Muscle of leg (tissue), 11 donors: ENCODE measurements around the gene CERK. TPM values are rescaled to one million over a fixed set of nuclear protein-coding genes. Genes with fewer than 3 reads are reported as not detected.

ENCODE experiments used
- DNase-seq: peaks from one replicate; pipeline ENCODE4 v3.0.0; 2013
- H3K27ac ChIP-seq: one replicate; pipeline ENCODE4 v1.5.1; 2013; ENCODE audit warnings: mild to moderate bottlenecking, low read length, control low read depth
- H3K27me3 ChIP-seq: one replicate; pipeline ENCODE4 v1.6.1; 2013; ENCODE audit warnings: low read length; ENCODE audit not compliant: control insufficient read depth, insufficient read depth
- H3K36me3 ChIP-seq: one replicate; pipeline ENCODE4 v1.6.1; 2013; ENCODE audit warnings: low read length; ENCODE audit not compliant: control insufficient read depth, insufficient read depth
- H3K4me1 ChIP-seq: one replicate; pipeline ENCODE4 v1.6.1; 2013; ENCODE audit warnings: low read length; ENCODE audit not compliant: control insufficient read depth, insufficient read depth
- H3K4me3 ChIP-seq: one replicate; pipeline ENCODE4 v1.5.1; 2013; ENCODE audit warnings: low read length, control low read depth
- H3K9me3 ChIP-seq: replicated peaks from 2 replicates; pipeline ENCODE4 v1.6.1; 2013; ENCODE audit warnings: low read depth, low read length; ENCODE audit not compliant: control insufficient read depth
- WGBS: methylation state at CpG from one replicate; pipeline ENCODE4 v1.1.5; 2013; ENCODE audit warnings: missing lambda C conversion rate; ENCODE audit not compliant: insufficient coverage; 5-methylcytosine and 5-hydroxymethylcytosine counted together
- polyA plus RNA-seq, 8 donors: library from polyadenylated mRNA; unstranded; fragments of 120-200 nt; gene quantifications; one replicate each; pipeline versions ENCODE4 v1.2.1 to v1.2.3, GENCODE V29; 2013; ENCODE audit warnings: inconsistent platforms in 1 of 8, low replicate concordance in 1 of 8; ENCODE audit not compliant: insufficient read length in 8 of 8, insufficient read depth in 1 of 8
- total RNA-seq: library from RNA; stranded (reverse); fragments of 120-200 nt; gene quantifications from one replicate; pipeline ENCODE4 v1.2.4, GENCODE V29; 2013

The CERK gene
- total and polyA plus RNA-seq, 9 donors = 18.5 to 33.0 (median 25.4) TPM

- Histone ChIP-seq H3K27me3 (no peaks in the 10 kb centered on the region), H3K4me1 (peaks cover 36% of the 10 kb centered on the region), H3K4me3 (no peak overlapping the region), H3K9me3 (peaks cover 2% of the 10 kb centered on the region), H3K27ac (no peak overlapping the region), H3K36me3 (no peaks in the 10 kb centered on the region)
- no CpG with 5 or more reads among the region's 1 CpG for WGBS
- DNase-seq = peak; percentile 58
Observed at GRCh38 chr22:46758121-46758520, 20.1 kb upstream of the CERK start.

- Histone ChIP-seq H3K27ac (no peak overlapping the region), H3K4me3 (no peak overlapping the region), H3K9me3 (peaks cover 2% of the 10 kb centered on the region), H3K27me3 (no peaks in the 10 kb centered on the region), H3K4me1 (peaks cover 42% of the 10 kb centered on the region), H3K36me3 (no peaks in the 10 kb centered on the region)
- WGBS = 80% methylated on average over 2 of the region's 2 CpGs
- DNase-seq = no peak
Observed at GRCh38 chr22:46757104-46757503, 19.1 kb upstream of the CERK start.

GRCh38 chr22:46756097-46756496 is 18.0 kb upstream of the CERK start:
- WGBS = 80% methylated on average over 1 of the region's 1 CpG
- peaks cover 44% of the 10 kb centered on the region for H3K4me1 ChIP-seq
- no peak overlapping the region for H3K4me3 ChIP-seq
- H3K27me3 ChIP-seq = no peaks in the 10 kb centered on the region
- H3K36me3 ChIP-seq = no peaks in the 10 kb centered on the region
- H3K9me3 ChIP-seq = peaks cover 2% of the 10 kb centered on the region
- no peak overlapping the region for H3K27ac ChIP-seq
- no peak for DNase-seq

GRCh38 chr22:46755525-46755924 is 17.5 kb upstream of the CERK start:
- H3K4me3 ChIP-seq = no peak overlapping the region
- H3K4me1 ChIP-seq = peaks cover 48% of the 10 kb centered on the region
- H3K36me3 ChIP-seq = no peaks in the 10 kb centered on the region
- no peak overlapping the region for H3K27ac ChIP-seq
- no peaks in the 10 kb centered on the region for H3K27me3 ChIP-seq
- H3K9me3 ChIP-seq = peaks cover 2% of the 10 kb centered on the region
- no CpG with 5 or more reads among the region's 2 CpGs for WGBS
- no peak for DNase-seq

GRCh38 chr22:46754826-46755225 is 16.8 kb upstream of the CERK start:
- Histone ChIP-seq H3K4me3 (no peak overlapping the region), H3K27me3 (no peaks in the 10 kb centered on the region), H3K27ac (peak overlapping the region; percentile 81), H3K4me1 (peaks cover 55% of the 10 kb centered on the region), H3K36me3 (no peaks in the 10 kb centered on the region), H3K9me3 (peaks cover 2% of the 10 kb centered on the region)
- 41% methylated on average over 1 of the region's 6 CpGs for WGBS
- DNase-seq = no peak

- no peaks in the 10 kb centered on the region for H3K36me3 ChIP-seq
- no peak overlapping the region for H3K4me3 ChIP-seq
- H3K27ac ChIP-seq = peak overlapping the region; percentile 81
- peak; percentile 91 for DNase-seq
- peaks cover 2% of the 10 kb centered on the region for H3K9me3 ChIP-seq
- WGBS = 14% methylated on average over 13 of the region's 14 CpGs
- H3K4me1 ChIP-seq = peaks cover 61% of the 10 kb centered on the region
- H3K27me3 ChIP-seq = no peaks in the 10 kb centered on the region
Observed at GRCh38 chr22:46754110-46754799, 16.2 kb upstream of the CERK start.

- DNase-seq = no peak
- Histone ChIP-seq H3K27ac (peak overlapping the region; percentile 81), H3K36me3 (no peaks in the 10 kb centered on the region), H3K27me3 (peaks cover under 1% of the 10 kb centered on the region), H3K4me1 (peaks cover 59% of the 10 kb centered on the region), H3K4me3 (no peak overlapping the region), H3K9me3 (peaks cover 2% of the 10 kb centered on the region)
- WGBS = 77% methylated on average over 4 of the region's 4 CpGs
Observed at GRCh38 chr22:46753761-46754109, 15.7 kb upstream of the CERK start.

- peaks cover 2% of the 10 kb centered on the region for H3K27me3 ChIP-seq
- peaks cover 58% of the 10 kb centered on the region for H3K4me1 ChIP-seq
- no peaks in the 10 kb centered on the region for H3K36me3 ChIP-seq
- peak overlapping the region; percentile 81 for H3K27ac ChIP-seq
- no peak overlapping the region for H3K4me3 ChIP-seq
- DNase-seq = no peak
- 86% methylated on average over 7 of the region's 8 CpGs for WGBS
- peaks cover 2% of the 10 kb centered on the region for H3K9me3 ChIP-seq
Observed at GRCh38 chr22:46753360-46753759, 15.3 kb upstream of the CERK start.

- no peaks in the 10 kb centered on the region for H3K36me3 ChIP-seq
- WGBS = no CpG with 5 or more reads among the region's 6 CpGs
- peaks cover 2% of the 10 kb centered on the region for H3K9me3 ChIP-seq
- H3K27me3 ChIP-seq = peaks cover 2% of the 10 kb centered on the region
- no peak overlapping the region for H3K27ac ChIP-seq
- peaks cover 62% of the 10 kb centered on the region for H3K4me1 ChIP-seq
- DNase-seq = no peak
- no peak overlapping the region for H3K4me3 ChIP-seq
Observed at GRCh38 chr22:46752988-46753310, 14.9 kb upstream of the CERK start.

- Histone ChIP-seq H3K9me3 (peaks cover 2% of the 10 kb centered on the region), H3K27me3 (peaks cover 7% of the 10 kb centered on the region), H3K4me1 (peaks cover 67% of the 10 kb centered on the region), H3K27ac (no peak overlapping the region), H3K36me3 (no peaks in the 10 kb centered on the region), H3K4me3 (no peak overlapping the region)
- WGBS = 91% methylated on average over 4 of the region's 11 CpGs
- no peak for DNase-seq
Observed at GRCh38 chr22:46752286-46752987, 14.4 kb upstream of the CERK start.
